Tibial nerve (tissue), 4 donors: ENCODE measurements around the gene FNDC3B.

Source experiments
- EP300 ChIP-seq, 2 donors: sonication (generic); formaldehyde crosslinking; IDR thresholded peaks; one replicate each; pipeline ENCODE4 v1.6.1; 2017; ENCODE audit warnings: antibody characterized with exemption in 2 of 2, mild to moderate bottlenecking in 1 of 2
- POLR2A ChIP-seq, 2 donors: fragments of 450-650 bp; IDR thresholded peaks; one replicate each; pipeline ENCODE4 v1.6.1; 2017; ENCODE audit warnings: antibody characterized with exemption in 2 of 2, mild to moderate bottlenecking in 2 of 2, moderate library complexity in 2 of 2
- TF ChIP-seq, protein P1 (sequence below), 5 experiments: fragments of 200-600 bp in 3 of 5; fragments of 450-650 bp in 2 of 5; sonication (generic) in 3 of 5; IDR thresholded peaks; one replicate each; pipeline ENCODE4 v1.5.1; 2016 to 2019; ENCODE audit warnings: antibody characterized with exemption in 5 of 5, mild to moderate bottlenecking in 3 of 5, moderate library complexity in 2 of 5

DNA sequence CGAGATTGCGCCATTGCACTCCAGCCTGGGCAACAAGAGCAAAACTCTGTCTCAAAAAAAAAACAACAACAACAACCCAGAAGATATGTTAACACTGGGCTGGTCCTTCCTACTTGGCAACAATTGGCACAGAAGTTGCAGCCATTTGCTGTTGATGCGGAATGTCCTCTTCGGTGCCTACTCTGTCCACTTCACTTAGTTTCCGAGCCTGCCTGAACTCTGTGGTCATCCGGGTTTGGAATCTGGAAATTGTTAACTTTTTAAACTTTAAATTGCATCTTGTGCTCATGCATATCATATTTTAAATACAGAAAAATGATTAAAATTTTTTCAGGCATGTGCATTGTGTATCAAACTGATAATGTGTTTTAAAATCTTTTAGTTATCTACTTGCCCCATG lies 81.5 kb downstream of the FNDC3B start:
- no peak for TF ChIP-seq EP300 (IDR thresholded peaks at IDR 0.05)
- TF ChIP-seq POLR2A (IDR thresholded peaks at IDR 0.05) = no peak
- TF ChIP-seq, protein P1, sequence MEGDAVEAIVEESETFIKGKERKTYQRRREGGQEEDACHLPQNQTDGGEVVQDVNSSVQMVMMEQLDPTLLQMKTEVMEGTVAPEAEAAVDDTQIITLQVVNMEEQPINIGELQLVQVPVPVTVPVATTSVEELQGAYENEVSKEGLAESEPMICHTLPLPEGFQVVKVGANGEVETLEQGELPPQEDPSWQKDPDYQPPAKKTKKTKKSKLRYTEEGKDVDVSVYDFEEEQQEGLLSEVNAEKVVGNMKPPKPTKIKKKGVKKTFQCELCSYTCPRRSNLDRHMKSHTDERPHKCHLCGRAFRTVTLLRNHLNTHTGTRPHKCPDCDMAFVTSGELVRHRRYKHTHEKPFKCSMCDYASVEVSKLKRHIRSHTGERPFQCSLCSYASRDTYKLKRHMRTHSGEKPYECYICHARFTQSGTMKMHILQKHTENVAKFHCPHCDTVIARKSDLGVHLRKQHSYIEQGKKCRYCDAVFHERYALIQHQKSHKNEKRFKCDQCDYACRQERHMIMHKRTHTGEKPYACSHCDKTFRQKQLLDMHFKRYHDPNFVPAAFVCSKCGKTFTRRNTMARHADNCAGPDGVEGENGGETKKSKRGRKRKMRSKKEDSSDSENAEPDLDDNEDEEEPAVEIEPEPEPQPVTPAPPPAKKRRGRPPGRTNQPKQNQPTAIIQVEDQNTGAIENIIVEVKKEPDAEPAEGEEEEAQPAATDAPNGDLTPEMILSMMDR (IDR thresholded peaks at IDR 0.05) = no peak
